WTC11 (cell line): ENCODE measurements around the gene PBX4. TPM values are rescaled to one million over a fixed set of nuclear protein-coding genes. Genes with fewer than 3 reads are reported as not detected.

Experiments used
- ATAC-seq: fragments of 200-7000 bp; cut with Tn5 transposase; 2 replicates; pipeline ENCODE4 v1.10.0; 2021; ENCODE audit warnings: mild to moderate bottlenecking, moderate library complexity
- CTCF ChIA-PET: fragments of 300-600 bp; sonication (Branson Sonifier 250); formaldehyde crosslinking; loops from one replicate; lab custom pipeline; 2021; ENCODE audit warnings: antibody characterized with exemption; lab: Charles Lee
- POLR2A ChIA-PET: fragments of 350-600 bp; sonication (Branson Sonifier 250); formaldehyde crosslinking; loops from one replicate; lab custom pipeline; 2021; ENCODE audit warnings: antibody characterized with exemption; lab: Charles Lee
- DNase-seq: peaks from one replicate; pipeline ENCODE4 v3.0.0; 2021; ENCODE audit warnings: low spot score
- H3K27ac Mint-ChIP-seq: 2 replicates; pipeline ENCODE4 v1.8.0; 2021; ENCODE audit warnings: mixed read lengths
- H3K27me3 Mint-ChIP-seq: 2 replicates; pipeline ENCODE4 v1.8.0; 2021; ENCODE audit warnings: low read depth, mild to moderate bottlenecking, moderate library complexity, mixed read lengths
- H3K36me3 Mint-ChIP-seq: 2 replicates; pipeline ENCODE4 v1.8.0; 2021; ENCODE audit warnings: mixed read lengths
- H3K4me1 Mint-ChIP-seq: 2 replicates; pipeline ENCODE4 v1.8.0; 2022; ENCODE audit warnings: mixed read lengths
- H3K4me3 Mint-ChIP-seq: 2 replicates; pipeline ENCODE4 v1.8.0; 2021; ENCODE audit warnings: mild to moderate bottlenecking, moderate library complexity, mixed read lengths
- H3K9me3 Mint-ChIP-seq: 2 replicates; pipeline ENCODE4 v1.8.0; 2021; ENCODE audit warnings: mixed read lengths
- CDX4 ChIP-seq: fragments of 250-450 bp; sonication (Bioruptor Pico); IDR thresholded peaks from 2 replicates; pipeline ENCODE4 v1.9.0; 2021; ENCODE audit warnings: moderate library complexity, mild to moderate bottlenecking, inconsistent platforms, borderline replicate concordance
- E2F5 ChIP-seq: sonication (generic); formaldehyde crosslinking; IDR thresholded peaks from 2 replicates; pipeline ENCODE4 v1.8.1; 2022; ENCODE audit warnings: mild to moderate bottlenecking, moderate library complexity, missing genetic modification reagents
- ETV6 ChIP-seq: sonication (generic); formaldehyde crosslinking; IDR thresholded peaks from 2 replicates; pipeline ENCODE4 v1.8.1; 2022; ENCODE audit warnings: mild to moderate bottlenecking, missing genetic modification reagents
- FOXP1 ChIP-seq: sonication (generic); formaldehyde crosslinking; IDR thresholded peaks from 2 replicates; pipeline ENCODE4 v1.8.0; 2022; ENCODE audit warnings: missing genetic modification reagents, mild to moderate bottlenecking, moderate library complexity, borderline replicate concordance
- HMGXB4 ChIP-seq: sonication (generic); formaldehyde crosslinking; IDR thresholded peaks from 2 replicates; pipeline ENCODE4 v1.8.1; 2023; ENCODE audit warnings: mild to moderate bottlenecking, moderate library complexity, missing genetic modification reagents
- MAX ChIP-seq: sonication (generic); formaldehyde crosslinking; IDR thresholded peaks from 2 replicates; pipeline ENCODE4 v1.8.0; 2022; ENCODE audit warnings: mild to moderate bottlenecking, missing genetic modification reagents
- NR1H2 ChIP-seq: sonication (generic); formaldehyde crosslinking; IDR thresholded peaks from 2 replicates; pipeline ENCODE4 v1.9.0; 2021; ENCODE audit warnings: mild to moderate bottlenecking, moderate library complexity, missing genetic modification reagents
- NR3C1 ChIP-seq: sonication (generic); formaldehyde crosslinking; conservative IDR thresholded peaks from 2 replicates; pipeline ENCODE4 v1.8.1; 2023; ENCODE audit warnings: low read depth, mild to moderate bottlenecking, missing genetic modification reagents
- PRRX2 ChIP-seq: fragments of 250-450 bp; sonication (Bioruptor Pico); IDR thresholded peaks from 2 replicates; pipeline ENCODE4 v1.8.0; 2021; ENCODE audit warnings: mild to moderate bottlenecking
- USF1 ChIP-seq: sonication (generic); formaldehyde crosslinking; IDR thresholded peaks from 2 replicates; pipeline ENCODE4 v1.8.0; 2022; ENCODE audit warnings: mild to moderate bottlenecking, missing genetic modification reagents
- ZNF219 ChIP-seq: sonication (generic); formaldehyde crosslinking; IDR thresholded peaks from 2 replicates; pipeline ENCODE4 v1.8.0; 2023; ENCODE audit warnings: missing genetic modification reagents, mild to moderate bottlenecking, borderline replicate concordance
- ZNF232 ChIP-seq: sonication (generic); formaldehyde crosslinking; IDR thresholded peaks from 2 replicates; pipeline ENCODE4 v1.8.0; 2022; ENCODE audit warnings: mild to moderate bottlenecking, missing genetic modification reagents
- ZNF317 ChIP-seq: sonication (generic); formaldehyde crosslinking; IDR thresholded peaks from 2 replicates; pipeline ENCODE4 v1.8.1; 2023; ENCODE audit warnings: low read depth, mild to moderate bottlenecking, moderate library complexity, missing genetic modification reagents, borderline replicate concordance
- ZNF671 ChIP-seq: fragments of 250-450 bp; sonication (Bioruptor Pico); IDR thresholded peaks from 2 replicates; pipeline ENCODE4 v1.8.0; 2021; ENCODE audit warnings: mild to moderate bottlenecking
- total RNA-seq: library from RNA; stranded (reverse); gene quantifications from 3 replicates; pipeline ENCODE4 v1.2.3, GENCODE V29; 2021
- TF ChIP-seq, protein P1 (sequence below): fragments of 200-600 bp; IDR thresholded peaks from 2 replicates; pipeline ENCODE4 v1.8.0; 2022; ENCODE audit warnings: antibody characterized with exemption
- TF ChIP-seq, protein P2 (sequence below): sonication (generic); formaldehyde crosslinking; IDR thresholded peaks from 2 replicates; pipeline ENCODE4 v1.8.1; 2022; ENCODE audit warnings: low read depth, missing genetic modification reagents, borderline replicate concordance
- TF ChIP-seq, protein P3 (sequence below): fragments of 250-450 bp; sonication (Bioruptor Pico); IDR thresholded peaks from 2 replicates; pipeline ENCODE4 v1.9.0; 2021; ENCODE audit warnings: mild to moderate bottlenecking
- TF ChIP-seq, protein P4 (sequence below): fragments of 250-450 bp; sonication (Bioruptor Pico); IDR thresholded peaks from 2 replicates; pipeline ENCODE4 v1.9.0; 2021; ENCODE audit warnings: mild to moderate bottlenecking, borderline replicate concordance
- TF ChIP-seq, protein P5 (sequence below): sonication (generic); formaldehyde crosslinking; IDR thresholded peaks from 2 replicates; pipeline ENCODE4 v1.8.0; 2022; ENCODE audit warnings: mild to moderate bottlenecking, missing genetic modification reagents

Gene PBX4
- total RNA-seq, 1 experiment from 2014 or later = 3.2 TPM

DNA sequence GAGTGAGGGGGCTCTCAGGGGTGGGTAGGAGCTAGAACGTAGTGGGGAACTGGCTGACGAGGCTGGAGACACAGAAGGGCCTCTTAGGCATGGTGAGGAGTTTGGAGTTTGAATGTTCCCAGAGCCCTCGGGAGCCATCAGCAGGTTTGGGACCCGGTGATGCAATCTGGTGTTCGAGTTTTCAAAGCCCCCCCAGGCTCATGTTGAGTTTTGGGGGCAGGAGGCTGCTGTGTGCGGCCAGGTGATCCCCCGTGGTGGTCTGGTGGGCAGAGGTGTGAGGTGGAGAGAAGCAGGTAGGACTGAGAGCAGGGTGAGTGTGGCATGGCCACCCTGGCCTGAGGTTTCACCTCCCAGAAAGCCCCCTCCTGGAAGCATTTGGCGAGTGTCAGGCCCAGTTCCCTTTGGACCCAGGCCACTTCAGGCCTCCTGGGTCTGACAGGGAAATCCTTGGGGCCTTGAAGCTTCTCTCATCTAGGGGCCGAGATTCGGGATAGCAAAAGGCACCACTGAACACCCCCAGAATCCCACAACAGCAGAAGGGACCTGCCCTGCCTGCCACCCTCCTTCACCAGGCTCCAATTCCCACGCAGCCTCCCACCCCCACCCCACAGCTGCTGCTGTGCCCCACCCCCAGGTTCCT, 88.6 kb downstream of the PBX4 start:
- no peaks in the 10 kb centered on the region for H3K9me3 Mint-ChIP-seq
- peaks cover 3% of the 10 kb centered on the region; the same call in 1 of the 2 replicates for H3K36me3 Mint-ChIP-seq
- CTCF ChIA-PET = interaction anchor here (0.5 to 14.4 kb wide), 7 partner anchors 11 to 168 kb away, joined by 3 to 408 read pairs (median 9); partner anchors contain the start of gene GMIP
- ATAC-seq = no peak
- TF ChIP-seq NR3C1 (CRISPR knock-in tag) (no peak), FOXP1 (CRISPR knock-in tag) (no peak), ZNF232 (CRISPR knock-in tag) (no peak), ZNF219 (CRISPR knock-in tag) (no peak), E2F5 (CRISPR knock-in tag) (no peak), ZNF317 (no peak), USF1 (no peak), CDX4 (CRISPR knock-in tag) (no peak), MAX (CRISPR knock-in tag) (no peak), NR1H2 (no peak), HMGXB4 (CRISPR knock-in tag) (no peak), ZNF671 (CRISPR knock-in tag) (no peak), PRRX2 (CRISPR knock-in tag) (no peak), ETV6 (CRISPR knock-in tag) (no peak)
- TF ChIP-seq, protein P1, sequence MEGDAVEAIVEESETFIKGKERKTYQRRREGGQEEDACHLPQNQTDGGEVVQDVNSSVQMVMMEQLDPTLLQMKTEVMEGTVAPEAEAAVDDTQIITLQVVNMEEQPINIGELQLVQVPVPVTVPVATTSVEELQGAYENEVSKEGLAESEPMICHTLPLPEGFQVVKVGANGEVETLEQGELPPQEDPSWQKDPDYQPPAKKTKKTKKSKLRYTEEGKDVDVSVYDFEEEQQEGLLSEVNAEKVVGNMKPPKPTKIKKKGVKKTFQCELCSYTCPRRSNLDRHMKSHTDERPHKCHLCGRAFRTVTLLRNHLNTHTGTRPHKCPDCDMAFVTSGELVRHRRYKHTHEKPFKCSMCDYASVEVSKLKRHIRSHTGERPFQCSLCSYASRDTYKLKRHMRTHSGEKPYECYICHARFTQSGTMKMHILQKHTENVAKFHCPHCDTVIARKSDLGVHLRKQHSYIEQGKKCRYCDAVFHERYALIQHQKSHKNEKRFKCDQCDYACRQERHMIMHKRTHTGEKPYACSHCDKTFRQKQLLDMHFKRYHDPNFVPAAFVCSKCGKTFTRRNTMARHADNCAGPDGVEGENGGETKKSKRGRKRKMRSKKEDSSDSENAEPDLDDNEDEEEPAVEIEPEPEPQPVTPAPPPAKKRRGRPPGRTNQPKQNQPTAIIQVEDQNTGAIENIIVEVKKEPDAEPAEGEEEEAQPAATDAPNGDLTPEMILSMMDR = no peak
- TF ChIP-seq, protein P2, sequence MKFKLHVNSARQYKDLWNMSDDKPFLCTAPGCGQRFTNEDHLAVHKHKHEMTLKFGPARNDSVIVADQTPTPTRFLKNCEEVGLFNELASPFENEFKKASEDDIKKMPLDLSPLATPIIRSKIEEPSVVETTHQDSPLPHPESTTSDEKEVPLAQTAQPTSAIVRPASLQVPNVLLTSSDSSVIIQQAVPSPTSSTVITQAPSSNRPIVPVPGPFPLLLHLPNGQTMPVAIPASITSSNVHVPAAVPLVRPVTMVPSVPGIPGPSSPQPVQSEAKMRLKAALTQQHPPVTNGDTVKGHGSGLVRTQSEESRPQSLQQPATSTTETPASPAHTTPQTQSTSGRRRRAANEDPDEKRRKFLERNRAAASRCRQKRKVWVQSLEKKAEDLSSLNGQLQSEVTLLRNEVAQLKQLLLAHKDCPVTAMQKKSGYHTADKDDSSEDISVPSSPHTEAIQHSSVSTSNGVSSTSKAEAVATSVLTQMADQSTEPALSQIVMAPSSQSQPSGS (CRISPR knock-in tag) = no peak
- TF ChIP-seq, protein P3, sequence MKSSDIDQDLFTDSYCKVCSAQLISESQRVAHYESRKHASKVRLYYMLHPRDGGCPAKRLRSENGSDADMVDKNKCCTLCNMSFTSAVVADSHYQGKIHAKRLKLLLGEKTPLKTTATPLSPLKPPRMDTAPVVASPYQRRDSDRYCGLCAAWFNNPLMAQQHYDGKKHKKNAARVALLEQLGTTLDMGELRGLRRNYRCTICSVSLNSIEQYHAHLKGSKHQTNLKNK (CRISPR knock-in tag) = no peak
- TF ChIP-seq, protein P4, sequence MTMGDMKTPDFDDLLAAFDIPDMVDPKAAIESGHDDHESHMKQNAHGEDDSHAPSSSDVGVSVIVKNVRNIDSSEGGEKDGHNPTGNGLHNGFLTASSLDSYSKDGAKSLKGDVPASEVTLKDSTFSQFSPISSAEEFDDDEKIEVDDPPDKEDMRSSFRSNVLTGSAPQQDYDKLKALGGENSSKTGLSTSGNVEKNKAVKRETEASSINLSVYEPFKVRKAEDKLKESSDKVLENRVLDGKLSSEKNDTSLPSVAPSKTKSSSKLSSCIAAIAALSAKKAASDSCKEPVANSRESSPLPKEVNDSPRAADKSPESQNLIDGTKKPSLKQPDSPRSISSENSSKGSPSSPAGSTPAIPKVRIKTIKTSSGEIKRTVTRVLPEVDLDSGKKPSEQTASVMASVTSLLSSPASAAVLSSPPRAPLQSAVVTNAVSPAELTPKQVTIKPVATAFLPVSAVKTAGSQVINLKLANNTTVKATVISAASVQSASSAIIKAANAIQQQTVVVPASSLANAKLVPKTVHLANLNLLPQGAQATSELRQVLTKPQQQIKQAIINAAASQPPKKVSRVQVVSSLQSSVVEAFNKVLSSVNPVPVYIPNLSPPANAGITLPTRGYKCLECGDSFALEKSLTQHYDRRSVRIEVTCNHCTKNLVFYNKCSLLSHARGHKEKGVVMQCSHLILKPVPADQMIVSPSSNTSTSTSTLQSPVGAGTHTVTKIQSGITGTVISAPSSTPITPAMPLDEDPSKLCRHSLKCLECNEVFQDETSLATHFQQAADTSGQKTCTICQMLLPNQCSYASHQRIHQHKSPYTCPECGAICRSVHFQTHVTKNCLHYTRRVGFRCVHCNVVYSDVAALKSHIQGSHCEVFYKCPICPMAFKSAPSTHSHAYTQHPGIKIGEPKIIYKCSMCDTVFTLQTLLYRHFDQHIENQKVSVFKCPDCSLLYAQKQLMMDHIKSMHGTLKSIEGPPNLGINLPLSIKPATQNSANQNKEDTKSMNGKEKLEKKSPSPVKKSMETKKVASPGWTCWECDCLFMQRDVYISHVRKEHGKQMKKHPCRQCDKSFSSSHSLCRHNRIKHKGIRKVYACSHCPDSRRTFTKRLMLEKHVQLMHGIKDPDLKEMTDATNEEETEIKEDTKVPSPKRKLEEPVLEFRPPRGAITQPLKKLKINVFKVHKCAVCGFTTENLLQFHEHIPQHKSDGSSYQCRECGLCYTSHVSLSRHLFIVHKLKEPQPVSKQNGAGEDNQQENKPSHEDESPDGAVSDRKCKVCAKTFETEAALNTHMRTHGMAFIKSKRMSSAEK = no peak
- TF ChIP-seq, protein P5, sequence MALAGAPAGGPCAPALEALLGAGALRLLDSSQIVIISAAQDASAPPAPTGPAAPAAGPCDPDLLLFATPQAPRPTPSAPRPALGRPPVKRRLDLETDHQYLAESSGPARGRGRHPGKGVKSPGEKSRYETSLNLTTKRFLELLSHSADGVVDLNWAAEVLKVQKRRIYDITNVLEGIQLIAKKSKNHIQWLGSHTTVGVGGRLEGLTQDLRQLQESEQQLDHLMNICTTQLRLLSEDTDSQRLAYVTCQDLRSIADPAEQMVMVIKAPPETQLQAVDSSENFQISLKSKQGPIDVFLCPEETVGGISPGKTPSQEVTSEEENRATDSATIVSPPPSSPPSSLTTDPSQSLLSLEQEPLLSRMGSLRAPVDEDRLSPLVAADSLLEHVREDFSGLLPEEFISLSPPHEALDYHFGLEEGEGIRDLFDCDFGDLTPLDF (CRISPR knock-in tag) = no peak
- no peak for DNase-seq
- H3K27ac Mint-ChIP-seq = no peak overlapping the region
- no peak overlapping the region for H3K4me3 Mint-ChIP-seq
- H3K27me3 Mint-ChIP-seq = no peaks in the 10 kb centered on the region; the same call in 1 of the 2 replicates
- POLR2A ChIA-PET = no interaction called here
- H3K4me1 Mint-ChIP-seq = peaks cover 21% of the 10 kb centered on the region
